HG02763 (cell line): ENCODE measurements around the gene EIF4G1.
A peak's percentile ranks its signal among the peaks of the same experiment; 100 is the strongest.
"Not testable (repeated sequence)": the region's sequence is repeated elsewhere in the genome, so short reads cannot be mapped to it uniquely, and the experiment has no call there.

ENCODE experiments used
- ATAC-seq: cut with Tn5 transposase; IDR thresholded peaks from one replicate; pipeline ENCODE4 v1.9.1; 2021; ENCODE audit warnings: mild to moderate bottlenecking, moderate library complexity; ENCODE audit not compliant: unreplicated experiment

EIF4G1 gene

DNA sequence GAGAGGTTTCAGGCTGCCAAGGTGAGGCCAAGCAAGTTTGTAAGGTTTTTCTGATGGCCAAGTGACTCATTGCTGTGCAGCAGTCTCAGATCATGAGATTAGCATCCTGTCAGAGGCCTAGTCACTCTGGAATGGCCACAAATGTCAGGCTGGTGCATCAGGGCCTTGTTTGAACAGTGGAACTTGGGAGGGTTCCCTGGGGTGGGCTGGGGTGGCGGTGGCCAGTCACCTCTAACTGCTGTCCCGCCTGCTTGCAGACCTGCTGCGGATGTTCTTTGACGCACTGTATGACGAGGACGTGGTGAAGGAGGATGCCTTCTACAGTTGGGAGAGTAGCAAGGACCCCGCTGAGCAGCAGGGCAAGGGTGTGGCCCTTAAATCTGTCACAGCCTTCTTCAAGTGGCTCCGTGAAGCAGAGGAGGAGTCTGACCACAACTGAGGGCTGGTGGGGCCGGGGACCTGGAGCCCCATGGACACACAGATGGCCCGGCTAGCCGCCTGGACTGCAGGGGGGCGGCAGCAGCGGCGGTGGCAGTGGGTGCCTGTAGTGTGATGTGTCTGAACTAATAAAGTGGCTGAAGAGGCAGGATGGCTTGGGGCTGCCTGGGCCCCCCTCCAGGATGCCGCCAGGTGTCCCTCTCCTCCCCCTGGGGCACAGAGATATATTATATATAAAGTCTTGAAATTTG is 20.2 kb downstream of the EIF4G1 start:
- no peak for ATAC-seq

DNA sequence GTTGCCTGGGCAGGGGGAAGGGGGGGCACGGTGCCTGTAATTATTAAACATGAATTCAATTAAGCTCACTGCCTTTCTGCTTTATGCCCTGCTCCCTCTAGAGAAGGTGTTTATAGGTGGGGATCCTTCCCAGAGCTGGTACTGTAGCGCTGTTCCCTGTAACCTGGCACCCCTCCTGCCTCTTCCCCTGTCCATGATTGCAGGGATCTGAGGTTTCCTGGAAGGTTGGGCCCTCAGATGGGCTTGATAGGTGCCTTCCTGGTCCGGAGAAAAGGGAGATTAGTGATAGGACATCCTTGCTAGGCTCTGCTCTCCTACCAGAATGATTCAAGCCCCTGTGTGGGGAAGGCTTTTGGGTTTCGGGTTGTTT is 20.9 kb downstream of the EIF4G1 start:
- ATAC-seq: no peak

DNA sequence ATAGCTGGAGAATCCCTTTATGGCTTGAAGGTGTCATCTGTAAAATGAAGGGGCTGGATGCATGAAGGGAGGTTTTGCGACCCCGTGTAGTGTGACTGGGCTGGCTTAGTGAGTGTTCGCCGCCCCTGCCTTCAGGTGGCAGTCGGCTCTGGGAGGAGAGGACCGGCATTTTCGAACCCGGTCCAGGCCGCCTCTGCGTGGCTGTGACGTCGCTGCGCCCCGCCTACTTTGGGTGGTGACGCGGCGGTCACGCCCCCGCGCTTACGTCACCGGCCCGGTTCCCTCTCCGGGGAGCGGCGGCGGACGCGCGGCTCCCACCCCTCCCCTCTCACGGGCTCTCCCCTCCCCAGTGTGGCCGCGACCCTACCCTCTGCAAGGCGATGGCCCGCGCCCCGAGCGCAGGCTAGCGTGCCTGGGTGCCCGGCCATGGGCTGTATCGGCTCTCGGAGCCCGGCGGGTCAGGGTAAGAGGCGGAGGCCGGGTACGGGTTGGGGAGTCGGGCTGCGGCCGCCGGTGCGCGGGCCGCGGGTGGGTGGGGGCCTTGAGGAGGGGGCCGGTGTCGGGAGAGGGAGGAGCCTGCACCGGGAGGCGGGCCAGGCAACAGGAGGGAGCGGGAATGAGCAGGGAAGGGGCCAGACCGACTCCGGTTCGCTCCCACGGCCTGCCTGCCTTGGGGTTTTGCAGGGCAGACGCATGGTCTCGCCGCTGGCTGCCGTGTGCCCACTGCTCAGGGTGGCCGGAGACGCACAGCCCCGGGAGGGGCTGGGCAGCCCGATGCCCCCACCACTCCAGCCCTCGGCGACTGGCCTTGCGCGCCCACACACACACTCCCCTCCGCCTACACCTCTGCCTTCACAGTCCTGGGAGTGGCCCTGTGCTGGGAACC is 21.5 kb downstream of the EIF4G1 start:
- ATAC-seq: peak; percentile 75

DNA sequence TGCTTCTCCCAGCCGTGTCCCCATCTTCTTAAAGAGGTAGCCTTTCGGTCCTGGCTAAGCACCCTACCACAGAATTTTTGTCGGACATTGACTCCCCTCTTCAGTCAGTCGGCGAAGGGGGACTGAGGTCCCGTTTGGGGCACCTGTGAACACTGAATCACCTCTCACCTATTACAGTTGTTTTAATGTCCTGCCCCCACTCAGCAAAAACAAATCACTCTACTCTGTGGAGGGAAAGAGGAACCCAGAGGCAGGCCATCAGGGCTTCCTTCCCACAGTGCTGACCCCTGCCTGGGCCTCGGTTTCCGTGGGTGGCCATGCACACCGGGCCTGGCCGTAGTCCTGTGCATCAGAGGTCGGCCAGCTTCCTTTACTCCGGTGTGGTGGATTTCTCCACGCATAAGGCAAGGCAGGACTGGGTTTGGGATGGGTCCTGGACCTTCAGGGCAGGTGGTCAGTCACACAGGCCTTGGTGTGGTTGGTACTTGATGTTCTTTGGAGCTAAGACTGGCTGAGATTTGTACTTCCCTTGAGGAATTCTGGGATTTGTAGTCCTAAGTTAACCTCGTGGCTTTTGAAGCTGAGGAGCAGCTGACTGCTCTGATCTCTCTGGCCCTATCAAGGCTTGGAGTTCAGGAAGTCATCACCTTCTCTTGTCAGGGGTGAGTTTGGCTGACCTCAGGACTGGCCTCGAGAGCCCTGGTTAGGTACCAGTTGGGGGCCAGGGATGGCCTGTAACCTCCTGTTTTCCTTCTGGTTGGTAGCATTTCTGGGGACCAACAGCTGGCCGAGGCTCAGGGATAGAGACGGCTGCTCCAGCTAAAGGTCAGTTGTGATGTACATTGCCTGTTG is 22.4 kb downstream of the EIF4G1 start:
- ATAC-seq: no peak

DNA sequence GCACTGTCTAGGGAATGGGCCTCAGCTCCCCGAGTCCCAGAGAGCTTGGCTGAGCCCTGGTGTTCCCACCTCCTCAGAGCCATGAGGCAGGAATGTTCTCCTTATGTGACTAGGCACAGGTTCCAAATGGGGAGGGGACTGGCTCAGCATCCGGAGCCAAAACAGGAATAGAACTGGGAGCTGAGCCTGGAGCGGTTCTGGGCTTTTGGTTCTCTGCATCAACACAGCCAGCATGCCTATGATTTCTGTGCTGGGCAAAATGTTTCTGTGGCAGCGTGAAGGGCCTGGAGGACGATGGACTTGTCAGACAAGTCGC is 23.0 kb downstream of the EIF4G1 start, which contains the start of gene FAM131A:
Gene FAM131A (plus strand): TSS at position 202 of the 316 bp plus-strand sequence. CDS start 31 bp downstream, at position 233.
- no peak for ATAC-seq

DNA sequence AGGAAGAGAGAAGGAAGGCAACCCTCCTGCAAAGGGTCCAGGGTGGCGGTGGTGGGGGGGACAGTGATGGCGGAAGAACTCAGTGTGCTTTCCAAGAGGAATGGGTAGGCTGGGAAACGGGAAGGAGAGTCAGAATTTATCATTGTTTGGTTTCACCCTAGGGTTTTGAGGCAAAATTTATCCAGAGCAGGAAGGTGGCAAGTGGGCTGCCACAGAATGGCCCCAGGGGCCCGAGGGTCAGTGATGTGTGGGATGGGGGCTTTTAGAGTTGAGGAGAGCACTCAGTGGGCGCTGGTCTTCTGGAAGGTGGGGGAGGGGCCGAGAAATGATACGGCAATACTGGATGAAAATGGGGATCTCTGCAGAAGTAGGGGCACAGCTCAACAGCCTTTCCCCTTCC is 23.6 kb downstream of the EIF4G1 start:
- ATAC-seq: no peak

DNA sequence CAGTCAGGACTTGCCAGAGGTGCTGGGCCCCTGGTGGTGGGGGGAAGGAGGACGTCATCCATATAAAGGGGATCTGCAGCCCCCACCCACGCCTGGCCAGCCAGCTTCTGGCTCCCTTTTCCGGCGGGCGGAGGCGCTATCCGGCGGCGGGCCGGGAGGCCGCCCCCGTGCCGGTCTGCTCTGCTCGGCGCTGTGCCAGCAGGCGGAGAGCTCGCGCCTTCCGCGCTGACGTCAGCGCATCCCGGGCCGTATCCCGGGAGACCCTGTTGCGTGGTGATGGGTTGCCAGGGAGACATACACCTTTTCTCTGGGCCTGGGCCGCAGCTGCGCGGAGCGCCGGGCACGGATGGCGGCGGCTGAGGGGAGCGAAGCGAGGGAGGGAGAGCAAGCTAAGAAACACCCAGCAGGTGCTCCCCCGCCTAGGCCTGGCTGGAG is 24.1 kb downstream of the EIF4G1 start:
- no peak for ATAC-seq

DNA sequence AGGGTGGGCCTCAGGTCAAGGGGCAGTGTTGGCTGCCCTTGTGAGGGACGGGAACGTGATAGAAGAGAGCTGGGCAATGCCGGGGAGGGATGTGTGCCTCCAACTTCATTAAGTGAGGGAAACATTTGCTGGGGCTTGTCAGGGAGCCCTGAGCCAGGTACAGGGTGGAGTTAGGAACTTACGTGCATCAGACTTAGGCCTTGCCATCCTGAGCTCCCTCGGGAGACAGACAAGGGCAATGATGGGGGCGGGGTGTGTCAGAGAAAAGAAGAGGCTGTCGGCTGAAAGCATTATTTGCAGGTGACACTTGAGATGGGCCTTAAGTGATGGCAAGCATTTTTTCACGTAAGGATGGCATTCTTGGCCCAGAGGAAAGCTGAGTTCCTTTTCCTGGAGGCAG is 24.6 kb downstream of the EIF4G1 start:
- ATAC-seq: no peak

DNA sequence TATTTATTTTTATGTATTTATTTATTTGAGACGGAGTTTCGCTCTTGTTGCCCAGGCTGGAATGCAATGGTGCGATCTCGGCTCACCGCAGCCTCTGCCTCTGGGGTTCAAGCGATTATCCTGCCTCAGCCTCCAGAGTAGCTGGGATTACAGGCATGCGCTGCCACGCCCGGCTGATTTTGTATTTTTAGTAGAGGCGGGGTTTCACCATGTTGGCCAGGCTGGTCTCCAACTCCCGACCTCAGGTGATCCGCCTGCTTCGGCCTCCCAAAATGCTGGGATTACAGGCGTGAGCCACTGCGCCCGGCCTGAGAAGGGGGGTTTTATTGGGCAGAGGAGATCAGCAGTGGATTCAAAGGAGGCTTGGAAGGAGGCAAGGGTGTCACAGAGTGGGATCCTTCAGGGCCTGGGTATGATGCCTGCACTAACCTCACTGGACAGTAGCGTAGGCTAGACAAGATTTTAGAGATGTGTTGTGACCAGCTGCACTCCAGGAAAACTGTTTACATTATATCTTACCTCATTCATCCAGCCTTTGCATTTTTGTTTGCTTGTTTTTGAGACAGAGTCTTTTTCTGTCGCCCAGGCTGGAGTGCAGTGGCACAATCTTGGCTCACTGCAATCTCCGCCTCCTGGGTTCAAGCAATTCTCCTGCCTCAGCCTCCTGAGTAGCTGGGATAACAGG is 25.2 kb downstream of the EIF4G1 start:
- not testable (repeated sequence) for ATAC-seq

DNA sequence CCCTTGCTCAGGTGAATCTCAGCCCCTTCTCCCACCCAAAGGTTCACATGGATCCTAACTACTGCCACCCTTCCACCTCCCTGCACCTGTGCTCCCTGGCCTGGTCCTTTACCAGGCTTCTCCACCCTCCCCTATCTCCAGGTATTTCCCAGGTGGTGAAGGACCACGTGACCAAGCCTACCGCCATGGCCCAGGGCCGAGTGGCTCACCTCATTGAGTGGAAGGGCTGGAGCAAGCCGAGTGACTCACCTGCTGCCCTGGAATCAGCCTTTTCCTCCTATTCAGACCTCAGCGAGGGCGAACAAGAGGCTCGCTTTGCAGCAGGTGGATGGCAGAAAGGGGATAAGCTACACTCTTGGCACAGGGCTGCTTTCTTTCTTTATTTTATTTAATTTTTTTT is 27.5 kb downstream of the EIF4G1 start:
- no peak for ATAC-seq

DNA sequence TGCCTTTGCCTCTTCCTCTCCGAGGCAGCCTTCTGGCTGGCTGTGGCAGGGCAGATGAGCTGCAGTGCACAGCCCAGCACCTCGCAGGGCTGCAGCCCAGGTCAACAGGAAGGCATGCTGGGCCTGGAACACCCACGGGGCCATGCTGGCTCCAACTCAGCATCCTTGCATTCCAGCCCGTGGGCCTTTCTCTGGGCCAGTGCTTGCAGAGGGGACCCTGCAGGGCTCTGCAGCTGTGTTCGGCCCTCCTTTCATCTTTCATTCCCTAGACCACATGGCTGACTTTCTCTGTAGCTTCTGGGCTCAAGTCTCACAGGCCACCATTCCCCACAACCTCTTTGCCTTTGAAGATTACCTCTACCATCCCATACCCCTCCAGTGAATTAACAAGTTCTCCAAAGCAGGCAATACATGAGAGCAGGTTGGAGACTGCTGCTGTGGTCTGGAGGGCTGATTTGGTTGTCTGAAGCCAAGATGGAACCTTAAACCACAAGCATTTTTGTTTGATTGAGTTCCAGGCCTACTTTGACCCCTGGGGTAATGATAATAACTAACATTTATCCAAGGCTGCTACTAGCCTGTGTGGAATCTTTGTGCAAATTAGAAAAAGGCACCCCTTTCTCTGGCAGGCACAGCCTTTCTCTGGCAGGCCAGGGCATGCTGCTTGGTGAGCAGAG is 28.9 kb downstream of the EIF4G1 start:
- no peak for ATAC-seq

DNA sequence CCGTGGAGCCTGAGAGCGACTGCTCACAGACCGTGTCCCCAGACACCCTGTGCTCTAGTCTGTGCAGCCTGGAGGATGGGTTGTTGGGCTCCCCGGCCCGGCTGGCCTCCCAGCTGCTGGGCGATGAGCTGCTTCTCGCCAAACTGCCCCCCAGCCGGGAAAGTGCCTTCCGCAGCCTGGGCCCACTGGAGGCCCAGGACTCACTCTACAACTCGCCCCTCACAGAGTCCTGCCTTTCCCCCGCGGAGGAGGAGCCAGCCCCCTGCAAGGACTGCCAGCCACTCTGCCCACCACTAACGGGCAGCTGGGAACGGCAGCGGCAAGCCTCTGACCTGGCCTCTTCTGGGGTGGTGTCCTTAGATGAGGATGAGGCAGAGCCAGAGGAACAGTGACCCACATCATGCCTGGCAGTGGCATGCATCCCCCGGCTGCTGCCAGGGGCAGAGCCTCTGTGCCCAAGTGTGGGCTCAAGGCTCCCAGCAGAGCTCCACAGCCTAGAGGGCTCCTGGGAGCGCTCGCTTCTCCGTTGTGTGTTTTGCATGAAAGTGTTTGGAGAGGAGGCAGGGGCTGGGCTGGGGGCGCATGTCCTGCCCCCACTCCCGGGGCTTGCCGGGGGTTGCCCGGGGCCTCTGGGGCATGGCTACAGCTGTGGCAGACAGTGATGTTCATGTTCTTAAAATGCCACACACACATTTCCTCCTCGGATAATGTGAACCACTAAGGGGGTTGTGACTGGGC is 30.3 kb downstream of the EIF4G1 start:
- ATAC-seq: no peak

DNA sequence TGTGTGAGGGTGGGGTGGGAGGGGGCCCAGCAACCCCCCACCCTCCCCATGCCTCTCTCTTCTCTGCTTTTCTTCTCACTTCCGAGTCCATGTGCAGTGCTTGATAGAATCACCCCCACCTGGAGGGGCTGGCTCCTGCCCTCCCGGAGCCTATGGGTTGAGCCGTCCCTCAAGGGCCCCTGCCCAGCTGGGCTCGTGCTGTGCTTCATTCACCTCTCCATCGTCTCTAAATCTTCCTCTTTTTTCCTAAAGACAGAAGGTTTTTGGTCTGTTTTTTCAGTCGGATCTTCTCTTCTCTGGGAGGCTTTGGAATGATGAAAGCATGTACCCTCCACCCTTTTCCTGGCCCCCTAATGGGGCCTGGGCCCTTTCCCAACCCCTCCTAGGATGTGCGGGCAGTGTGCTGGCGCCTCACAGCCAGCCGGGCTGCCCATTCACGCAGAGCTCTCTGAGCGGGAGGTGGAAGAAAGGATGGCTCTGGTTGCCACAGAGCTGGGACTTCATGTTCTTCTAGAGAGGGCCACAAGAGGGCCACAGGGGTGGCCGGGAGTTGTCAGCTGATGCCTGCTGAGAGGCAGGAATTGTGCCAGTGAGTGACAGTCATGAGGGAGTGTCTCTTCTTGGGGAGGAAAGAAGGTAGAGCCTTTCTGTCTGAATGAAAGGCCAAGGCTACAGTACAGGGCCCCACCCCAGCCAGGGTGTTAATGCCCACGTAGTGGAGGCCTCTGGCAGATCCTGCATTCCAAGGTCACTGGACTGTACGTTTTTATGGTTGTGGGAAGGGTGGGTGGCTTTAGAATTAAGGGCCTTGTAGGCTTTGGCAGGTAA is 31.1 kb downstream of the EIF4G1 start:
- no peak for ATAC-seq

DNA sequence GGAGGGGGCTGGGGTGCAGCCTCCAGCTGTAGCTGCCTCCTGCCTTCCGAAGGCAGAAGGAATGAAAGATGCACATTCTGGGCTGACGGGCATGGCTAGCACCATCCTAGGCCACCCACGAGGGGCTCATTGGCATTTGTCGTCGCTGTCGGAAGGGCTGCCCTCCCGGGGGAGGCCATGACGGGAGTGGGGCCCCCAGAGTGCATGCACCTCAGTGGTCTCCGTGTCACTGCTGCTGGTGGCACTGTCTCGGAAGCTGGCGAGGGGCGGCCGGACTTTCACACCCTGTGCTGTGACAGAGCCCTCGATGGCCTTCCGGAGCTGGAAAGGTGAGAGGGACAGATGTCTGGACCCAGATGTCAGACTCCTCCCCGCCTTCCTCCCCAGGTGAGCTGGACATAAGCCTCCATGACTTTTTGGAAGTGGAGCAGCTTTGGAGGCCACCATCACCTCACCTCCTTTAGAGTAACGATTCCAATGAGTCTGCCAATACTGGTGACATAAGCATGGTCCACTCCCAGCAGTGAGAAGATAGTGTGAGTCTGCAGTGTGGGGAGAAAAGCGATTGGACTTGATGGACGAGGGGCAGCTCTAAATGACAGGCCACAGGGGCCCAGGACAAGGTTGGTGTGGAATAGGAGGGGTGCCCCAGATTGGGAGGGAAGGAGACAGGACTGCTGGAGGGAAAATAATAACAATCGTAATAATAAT is 32.2 kb downstream of the EIF4G1 start:
- no peak for ATAC-seq

DNA sequence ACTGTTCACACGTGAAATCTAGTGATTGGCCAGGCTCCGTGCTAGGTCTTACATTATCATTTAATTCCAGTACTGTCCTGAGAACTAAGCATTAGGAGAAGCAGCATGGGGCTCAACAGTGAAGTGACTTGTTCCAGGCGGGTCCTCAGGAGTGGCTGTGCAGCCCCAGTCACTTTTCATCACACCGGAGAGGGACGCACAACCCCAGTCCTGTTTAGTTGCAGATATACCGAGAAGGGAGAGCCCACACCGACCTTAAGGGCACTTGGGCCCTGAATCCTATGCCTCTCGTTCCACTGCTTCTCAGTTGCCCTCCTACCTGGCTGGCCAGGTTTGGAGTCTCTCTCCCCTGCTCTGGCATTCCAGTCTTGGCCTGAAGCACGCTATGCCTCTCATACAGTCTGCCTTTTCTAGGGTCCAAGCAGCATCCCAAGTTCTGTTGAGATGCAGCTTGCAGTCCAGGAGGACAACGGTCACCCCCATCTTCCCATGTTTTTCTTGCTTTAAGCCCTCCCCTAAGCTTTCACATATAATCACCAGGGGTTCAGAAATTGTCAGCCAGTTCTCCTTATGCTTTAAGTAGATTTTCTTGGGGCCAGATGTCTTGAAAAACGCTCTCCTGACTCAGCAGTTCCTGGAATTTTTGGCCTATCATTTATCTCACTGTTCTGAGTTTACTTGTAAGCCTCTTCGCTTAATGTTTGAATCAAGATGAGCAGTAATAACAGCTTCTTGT is 33.1 kb downstream of the EIF4G1 start:
- no peak for ATAC-seq

DNA sequence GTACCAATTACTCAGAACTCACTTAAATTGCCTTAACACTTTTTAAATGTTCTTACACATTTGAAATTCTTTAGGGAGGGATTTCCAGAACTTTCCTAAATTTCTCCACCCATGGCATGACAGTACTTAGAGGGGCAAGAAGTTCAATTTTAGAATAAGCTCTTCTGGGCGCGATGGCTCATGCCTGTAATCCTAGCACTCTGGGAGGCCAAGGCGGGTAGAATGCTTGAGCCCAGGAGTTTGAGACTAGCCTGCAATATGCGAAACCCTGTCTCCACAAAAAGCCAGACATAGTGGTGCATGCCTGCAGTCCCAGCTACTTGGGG is 33.6 kb downstream of the EIF4G1 start:
- no peak for ATAC-seq
